ENCODE data around the gene TRIP4. TPM values are rescaled to one million over a fixed set of nuclear protein-coding genes. Genes with fewer than 3 reads are reported as not detected.
"Not testable (repeated sequence)": the region's sequence is repeated elsewhere in the genome, so short reads cannot be mapped to it uniquely, and the experiment has no call there.

TRIP4 gene
- total and polyA plus RNA-seq, 2 donors (not counting 3 experiments of a cell fraction or from before 2014, with no cell fraction given) = 10.9 to 31.1 TPM

GRCh38 chr15:64493641-64494040 lies 106.0 kb downstream of the TRIP4 start:
- no peak overlapping the region for H3K4me2 ChIP-seq (ENCODE audit: insufficient read depth, low read length)
- no peaks in the 10 kb centered on the region for H3K9me3 ChIP-seq (replicated peaks; ENCODE audit: control insufficient read depth, insufficient read depth, low read length)
- H3K9me1 ChIP-seq (replicated peaks; ENCODE audit: control insufficient read depth, extremely low read depth, insufficient read depth, low read length) = no peaks in the 10 kb centered on the region
- no peaks in the 10 kb centered on the region for H3K4me1 ChIP-seq (ENCODE audit: control insufficient read depth, extremely low read depth, insufficient read depth, low read length)
- POLR2A ChIA-PET = no interaction called here
- no peaks in the 10 kb centered on the region for H3K27me3 ChIP-seq (ENCODE audit: control insufficient read depth in 2 of 2, insufficient read depth in 2 of 2, low read length in 2 of 2)
- no peaks in the 10 kb centered on the region for H3K36me3 ChIP-seq (ENCODE audit: control insufficient read depth in 2 of 2, extremely low read depth in 1 of 2, insufficient read depth in 2 of 2, low read length in 2 of 2)
- no peak for TF ChIP-seq FOS (IDR thresholded peaks at IDR 0.05; ENCODE audit: borderline replicate concordance, insufficient read depth, low read length)
- no peak for TF ChIP-seq POLR2AphosphoS5 (IDR thresholded peaks at IDR 0.05; ENCODE audit: insufficient read depth, low read depth, low read length)
- no peak for TF ChIP-seq JUN (IDR thresholded peaks at IDR 0.05; ENCODE audit: borderline replicate concordance, insufficient read depth, insufficient read length, low read depth)
- TF ChIP-seq POLR2A (IDR thresholded peaks at IDR 0.05; ENCODE audit: low read depth, low read length) = no peak
- TF ChIP-seq, protein P1, sequence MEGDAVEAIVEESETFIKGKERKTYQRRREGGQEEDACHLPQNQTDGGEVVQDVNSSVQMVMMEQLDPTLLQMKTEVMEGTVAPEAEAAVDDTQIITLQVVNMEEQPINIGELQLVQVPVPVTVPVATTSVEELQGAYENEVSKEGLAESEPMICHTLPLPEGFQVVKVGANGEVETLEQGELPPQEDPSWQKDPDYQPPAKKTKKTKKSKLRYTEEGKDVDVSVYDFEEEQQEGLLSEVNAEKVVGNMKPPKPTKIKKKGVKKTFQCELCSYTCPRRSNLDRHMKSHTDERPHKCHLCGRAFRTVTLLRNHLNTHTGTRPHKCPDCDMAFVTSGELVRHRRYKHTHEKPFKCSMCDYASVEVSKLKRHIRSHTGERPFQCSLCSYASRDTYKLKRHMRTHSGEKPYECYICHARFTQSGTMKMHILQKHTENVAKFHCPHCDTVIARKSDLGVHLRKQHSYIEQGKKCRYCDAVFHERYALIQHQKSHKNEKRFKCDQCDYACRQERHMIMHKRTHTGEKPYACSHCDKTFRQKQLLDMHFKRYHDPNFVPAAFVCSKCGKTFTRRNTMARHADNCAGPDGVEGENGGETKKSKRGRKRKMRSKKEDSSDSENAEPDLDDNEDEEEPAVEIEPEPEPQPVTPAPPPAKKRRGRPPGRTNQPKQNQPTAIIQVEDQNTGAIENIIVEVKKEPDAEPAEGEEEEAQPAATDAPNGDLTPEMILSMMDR (IDR thresholded peaks at IDR 0.05; ENCODE audit: extremely low read depth in 1 of 2, insufficient read depth in 1 of 2, low read depth in 1 of 2, low read length in 2 of 2) = no peak
- TF ChIP-seq GATA2 (IDR thresholded peaks at IDR 0.05; ENCODE audit: insufficient read depth, insufficient read length, low read depth, low read length) = no peak
- no peak for TF ChIP-seq MYC (IDR thresholded peaks at IDR 0.05; ENCODE audit: low read depth, low read length)
- TF ChIP-seq, protein P2, sequence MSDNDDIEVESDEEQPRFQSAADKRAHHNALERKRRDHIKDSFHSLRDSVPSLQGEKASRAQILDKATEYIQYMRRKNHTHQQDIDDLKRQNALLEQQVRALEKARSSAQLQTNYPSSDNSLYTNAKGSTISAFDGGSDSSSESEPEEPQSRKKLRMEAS (IDR thresholded peaks at IDR 0.05; ENCODE audit: insufficient read depth, insufficient read length) = no peak
- TF ChIP-seq EZH2 (IDR thresholded peaks at IDR 0.05; ENCODE audit: borderline replicate concordance, low read depth, low read length, severe bottlenecking) = no peak
- BruUV-seq (replicated peaks) = no TSS peak
- H2AFZ ChIP-seq (ENCODE audit: low read depth, low read length) = no peak overlapping the region
- H3K27ac ChIP-seq (ENCODE audit: insufficient read depth, low read depth, low read length) = no peak overlapping the region
- no peak for FAIRE-seq
- dilution Hi-C loops (cut with MboI; ENCODE audit: extremely low pct_ligation_motif_present, low sequenced_read_pairs) = no loop called here
- peaks cover 59% of the 10 kb centered on the region for H3K79me2 ChIP-seq (ENCODE audit: control insufficient read depth, insufficient read depth, low read length)
- intact Hi-C loops (cut with micrococcal nuclease) = no loop called here
- H3K4me3 ChIP-seq (replicated peaks in 1 of 3; ENCODE audit: insufficient read depth in 1 of 3, low read depth in 1 of 3, low read length in 3 of 3) = no peak overlapping the region
- CTCF ChIA-PET = no interaction called here
- no peak overlapping the region for H3K9ac ChIP-seq (replicated peaks; ENCODE audit: extremely low read depth, insufficient read depth, low read length)
- no peak for DNase-seq (ENCODE audit: low read depth, low spot score)
- peaks cover 6% of the 10 kb centered on the region for H4K20me1 ChIP-seq (replicated peaks; ENCODE audit: control insufficient read depth, extremely low read depth, insufficient read depth, low read length)

DNA sequence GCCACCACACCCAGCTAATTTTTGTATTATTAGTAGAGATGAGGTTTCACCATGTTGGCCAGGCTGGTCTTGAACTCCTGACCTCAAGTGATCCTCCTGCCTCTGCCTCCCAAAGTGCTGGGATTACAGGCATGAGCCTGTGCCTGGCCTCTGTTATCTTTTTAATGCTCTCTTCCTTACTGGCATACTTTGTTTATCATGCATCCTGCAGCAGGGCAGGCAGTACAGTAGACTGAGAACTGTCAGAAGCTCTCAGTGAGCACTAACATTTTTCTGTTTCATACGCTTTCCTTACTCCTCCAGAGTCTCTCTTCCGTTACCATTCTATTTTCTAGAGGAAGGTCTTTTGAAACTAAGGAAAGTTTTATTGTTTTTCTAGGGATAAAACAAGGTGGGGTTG lies 108.3 kb downstream of the TRIP4 start:
- CTCF ChIA-PET; H3K9me3 ChIP-seq (replicated peaks; ENCODE audit: control insufficient read depth, insufficient read depth, low read length); dilution Hi-C loops (cut with MboI; ENCODE audit: extremely low pct_ligation_motif_present, low sequenced_read_pairs); H2AFZ ChIP-seq (ENCODE audit: low read depth, low read length); H3K4me2 ChIP-seq (ENCODE audit: insufficient read depth, low read length); intact Hi-C loops (cut with micrococcal nuclease); H3K27ac ChIP-seq (ENCODE audit: insufficient read depth, low read depth, low read length); H3K9me1 ChIP-seq (replicated peaks; ENCODE audit: control insufficient read depth, extremely low read depth, insufficient read depth, low read length); H3K4me3 ChIP-seq (replicated peaks in 1 of 3; ENCODE audit: insufficient read depth in 1 of 3, low read depth in 1 of 3, low read length in 3 of 3); FAIRE-seq; H3K4me1 ChIP-seq (ENCODE audit: control insufficient read depth, extremely low read depth, insufficient read depth, low read length); BruUV-seq (replicated peaks); H3K27me3 ChIP-seq (ENCODE audit: control insufficient read depth in 2 of 2, insufficient read depth in 2 of 2, low read length in 2 of 2); POLR2A ChIA-PET; H4K20me1 ChIP-seq (replicated peaks; ENCODE audit: control insufficient read depth, extremely low read depth, insufficient read depth, low read length); H3K9ac ChIP-seq (replicated peaks; ENCODE audit: extremely low read depth, insufficient read depth, low read length): not testable (repeated sequence)
- Histone ChIP-seq H3K36me3 (ENCODE audit: control insufficient read depth in 2 of 2, extremely low read depth in 1 of 2, insufficient read depth in 2 of 2, low read length in 2 of 2) (peaks cover 7 to 16% of the 10 kb centered on the region in 2 experiments), H3K79me2 (ENCODE audit: control insufficient read depth, insufficient read depth, low read length) (peaks cover 78% of the 10 kb centered on the region)
- DNase-seq (ENCODE audit: low read depth, low spot score) = peak; percentile 41

Measured in endothelial cell of umbilical vein (primary cell).